Spinal cord (tissue), 10 donors: ENCODE measurements around the gene MYL12B. TPM values are rescaled to one million over a fixed set of nuclear protein-coding genes. Genes with fewer than 3 reads are reported as not detected.
"Not testable (repeated sequence)": the region's sequence is repeated elsewhere in the genome, so short reads cannot be mapped to it uniquely, and the experiment has no call there.

ENCODE experiments used
- DNase-seq, 6 donors: peaks; one replicate each; pipeline versions ENCODE4 v3.0.0 to v3.0.0-alpha.2; 2013 to 2015; ENCODE audit warnings: low spot score in 6 of 6, low read depth in 4 of 6
- H3K27ac ChIP-seq: one replicate; pipeline ENCODE4 v1.5.1; 2013; ENCODE audit warnings: low read depth, low read length, control low read depth
- H3K27me3 ChIP-seq: one replicate; pipeline ENCODE4 v1.6.1; 2013; ENCODE audit warnings: low read length; ENCODE audit not compliant: control insufficient read depth, insufficient read depth
- H3K36me3 ChIP-seq: one replicate; pipeline ENCODE4 v1.6.1; 2013; ENCODE audit warnings: low read length; ENCODE audit not compliant: control insufficient read depth, insufficient read depth
- H3K4me1 ChIP-seq: one replicate; pipeline ENCODE4 v1.6.1; 2013; ENCODE audit warnings: low read length; ENCODE audit not compliant: control insufficient read depth, insufficient read depth
- H3K4me3 ChIP-seq: one replicate; pipeline ENCODE4 v1.5.1; 2013; ENCODE audit warnings: low read depth, low read length, control low read depth
- H3K9me3 ChIP-seq: one replicate; pipeline ENCODE4 v1.6.1; 2013; ENCODE audit warnings: low read length; ENCODE audit not compliant: control insufficient read depth, insufficient read depth
- WGBS: methylation state at CpG from one replicate; pipeline ENCODE4 v1.1.5; 2013; ENCODE audit warnings: missing lambda C conversion rate; ENCODE audit not compliant: insufficient coverage; 5-methylcytosine and 5-hydroxymethylcytosine counted together
- polyA plus RNA-seq, 2 donors: library from polyadenylated mRNA; unstranded; fragments of 120-200 nt; gene quantifications; one replicate each; pipeline ENCODE4 v1.2.1, GENCODE V29; 2013; ENCODE audit not compliant: insufficient read length in 2 of 2
- total RNA-seq, 2 donors: library from RNA; depleted of rRNA in 1 of 2; stranded (reverse); fragments of 120-200 nt in 1 of 2; fragments of >200 nt in 1 of 2; gene quantifications; one replicate each; pipeline versions ENCODE4 v1.2.3 to v1.2.4, GENCODE V29; 2013 to 2014
- donor health status: healthy.

The MYL12B gene
- total and polyA plus RNA-seq, 4 donors: 196 to 482 (median 247) TPM

DNA sequence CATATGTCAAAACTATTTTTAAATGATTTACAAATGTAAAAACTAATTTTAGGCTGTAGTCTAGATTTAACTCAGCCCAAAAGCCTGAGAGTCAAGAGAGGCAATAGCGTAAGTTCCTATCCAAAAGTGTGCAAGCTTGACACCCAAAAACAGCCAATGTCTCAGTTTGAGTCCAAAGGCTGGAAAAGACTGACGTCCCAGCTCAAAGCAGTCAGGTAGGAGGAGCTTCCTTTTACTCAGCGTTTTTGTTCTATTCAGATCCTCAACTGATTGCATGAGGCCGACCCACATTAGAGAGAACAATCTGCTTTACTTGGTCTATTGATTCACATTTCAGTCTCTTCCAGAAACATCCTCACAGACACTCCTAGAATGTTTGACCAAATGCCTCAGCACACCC is 51.8 kb downstream of the MYL12B start:
- no peak overlapping the region for H3K4me3 ChIP-seq
- no peak for DNase-seq
- H3K9me3 ChIP-seq: no peaks in the 10 kb centered on the region
- no peaks in the 10 kb centered on the region for H3K36me3 ChIP-seq
- H3K27ac ChIP-seq: no peak overlapping the region
- no peaks in the 10 kb centered on the region for H3K27me3 ChIP-seq
- 45% methylated on average over 4 of the region's 4 CpGs for WGBS
- H3K4me1 ChIP-seq: no peaks in the 10 kb centered on the region

DNA sequence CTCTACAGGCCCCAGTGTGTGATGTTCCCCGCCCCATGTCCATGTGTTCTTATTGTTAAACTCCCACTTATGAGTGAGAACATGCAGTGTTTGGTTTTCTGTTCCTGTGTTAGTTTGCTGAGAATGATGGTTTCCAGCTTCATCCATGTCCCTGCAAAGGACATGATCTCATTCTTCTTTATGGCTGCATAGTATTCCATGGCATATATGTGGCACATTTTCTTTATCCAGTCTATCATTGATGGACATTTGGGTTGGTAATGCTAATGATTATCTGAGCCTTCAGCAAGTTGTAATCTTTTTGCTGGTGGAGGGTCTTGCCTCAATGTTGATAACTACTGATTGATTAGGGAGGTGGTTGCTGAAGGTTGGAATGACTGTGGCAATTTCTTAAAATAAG is 53.4 kb downstream of the MYL12B start:
- not testable (repeated sequence) for H3K27ac ChIP-seq, H3K36me3 ChIP-seq, H3K4me1 ChIP-seq, H3K4me3 ChIP-seq, H3K27me3 ChIP-seq, H3K9me3 ChIP-seq, DNase-seq
- no CpG with 5 or more reads among the region's 1 CpG for WGBS

DNA sequence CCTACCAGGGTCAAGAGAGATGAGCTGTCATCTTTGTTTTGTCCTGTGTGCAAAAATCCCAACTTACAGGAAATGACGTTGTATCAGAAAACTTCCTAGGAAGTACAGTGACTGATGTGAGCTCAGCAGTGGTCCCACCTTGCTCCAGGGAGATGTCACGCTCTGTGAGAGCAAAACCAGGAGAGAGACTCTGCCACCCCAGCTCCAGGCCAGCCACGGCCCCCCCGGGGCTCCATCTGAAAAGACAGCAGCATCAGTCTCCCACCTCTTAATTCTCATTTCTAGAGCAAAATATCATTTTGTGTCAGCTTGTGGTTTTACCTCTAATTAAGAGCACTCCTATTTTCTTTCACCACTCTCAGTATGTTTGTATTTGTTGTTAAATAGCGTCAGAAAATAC is 57.5 kb downstream of the MYL12B start:
- WGBS: 78% methylated on average over 4 of the region's 5 CpGs

DNA sequence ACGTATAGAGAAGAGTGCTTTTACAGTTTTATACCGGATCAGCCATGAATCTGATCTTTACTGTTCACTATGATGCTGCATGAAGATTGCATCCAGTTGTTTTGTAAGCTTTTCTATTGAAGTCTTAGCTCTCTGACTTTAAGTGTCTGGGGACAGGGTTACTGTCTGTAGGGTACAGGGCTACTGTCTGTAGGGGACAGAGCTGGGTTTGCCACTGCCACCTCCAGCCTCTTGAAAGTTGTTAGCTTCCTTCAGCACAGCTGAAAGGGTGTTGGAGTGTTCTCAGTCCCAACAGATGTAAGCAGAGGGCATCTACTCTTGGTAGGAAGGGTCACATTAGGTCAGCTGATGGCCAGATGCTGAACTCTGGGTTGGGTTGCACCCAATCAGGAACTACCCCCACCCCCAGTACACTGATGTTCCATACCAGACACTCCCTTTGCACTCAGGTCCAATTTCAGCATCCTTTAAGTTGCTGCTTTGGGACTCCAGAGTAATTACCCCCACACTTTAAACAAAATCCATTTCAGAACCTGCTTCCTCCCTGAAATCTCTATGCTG is 58.0 kb downstream of the MYL12B start:
- no peak for DNase-seq
- H3K4me3 ChIP-seq: no peak overlapping the region
- H3K4me1 ChIP-seq: no peaks in the 10 kb centered on the region
- no peak overlapping the region for H3K27ac ChIP-seq
- 91% methylated on average over 2 of the region's 2 CpGs for WGBS
- no peaks in the 10 kb centered on the region for H3K9me3 ChIP-seq
- no peaks in the 10 kb centered on the region for H3K36me3 ChIP-seq
- no peaks in the 10 kb centered on the region for H3K27me3 ChIP-seq

More for the DNA sequence above, 57.5 kb downstream of the MYL12B start:
- no peak for DNase-seq
- no peaks in the 10 kb centered on the region for H3K4me1 ChIP-seq
- H3K9me3 ChIP-seq: no peaks in the 10 kb centered on the region
- no peak overlapping the region for H3K27ac ChIP-seq
- no peak overlapping the region for H3K4me3 ChIP-seq
- no peaks in the 10 kb centered on the region for H3K36me3 ChIP-seq
- H3K27me3 ChIP-seq: no peaks in the 10 kb centered on the region

DNA sequence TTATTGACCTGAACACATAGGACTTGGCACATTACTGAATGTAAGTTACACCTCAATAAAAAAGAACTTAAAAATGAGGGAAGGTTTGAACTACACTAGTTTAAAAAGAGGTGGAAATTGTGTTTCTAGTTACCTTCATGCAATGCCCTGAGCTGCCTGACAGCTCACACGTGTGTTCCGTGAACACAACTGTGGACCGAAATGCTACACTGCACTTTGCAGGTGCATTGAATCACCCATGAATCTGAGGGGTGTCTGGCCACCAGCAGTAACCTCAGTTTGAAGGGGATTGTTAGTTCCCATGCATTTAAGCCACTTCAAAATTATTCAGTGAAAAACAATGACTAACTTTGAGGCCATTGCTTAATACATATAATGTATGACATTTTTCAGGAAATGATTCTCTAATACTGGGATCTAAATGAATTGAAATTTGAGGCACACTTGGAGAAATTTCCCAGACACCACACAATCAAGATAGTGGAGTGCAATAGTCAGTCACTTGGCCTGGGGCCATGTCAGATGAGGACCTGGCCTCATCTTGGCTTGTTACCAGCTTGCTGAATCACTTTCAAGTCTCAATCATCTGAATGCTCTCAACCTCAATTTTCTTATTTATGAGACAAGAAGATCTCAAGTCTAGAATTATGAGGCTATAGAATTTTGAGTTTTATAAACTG is 59.3 kb downstream of the MYL12B start:
- no peak overlapping the region for H3K27ac ChIP-seq
- H3K4me3 ChIP-seq: no peak overlapping the region
- no peak for DNase-seq
- no peaks in the 10 kb centered on the region for H3K36me3 ChIP-seq
- H3K9me3 ChIP-seq: no peaks in the 10 kb centered on the region
- no peaks in the 10 kb centered on the region for H3K27me3 ChIP-seq
- no peaks in the 10 kb centered on the region for H3K4me1 ChIP-seq
- WGBS: 97% methylated on average over 3 of the region's 3 CpGs

DNA sequence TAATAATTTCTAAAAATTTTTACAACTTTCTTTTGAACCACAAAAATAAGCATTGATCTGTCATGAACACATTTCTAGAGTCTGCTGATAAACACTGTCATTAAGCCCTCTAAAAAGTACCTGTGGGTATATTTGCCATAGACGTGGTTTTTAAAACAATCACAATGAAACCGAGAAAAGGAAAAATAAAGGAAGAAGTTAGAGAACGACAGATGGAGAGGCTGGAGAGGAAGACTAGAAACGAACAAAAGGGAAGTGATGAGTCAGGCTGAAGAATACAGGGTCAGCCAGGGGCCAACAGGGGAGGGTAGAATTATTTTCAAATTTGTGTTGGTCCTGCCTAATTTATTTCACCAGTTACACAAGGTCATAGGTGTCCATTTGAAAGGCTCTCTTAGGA is 62.0 kb downstream of the MYL12B start:
- Histone ChIP-seq H3K9me3 (no peaks in the 10 kb centered on the region), H3K4me1 (no peaks in the 10 kb centered on the region), H3K36me3 (no peaks in the 10 kb centered on the region), H3K27me3 (no peaks in the 10 kb centered on the region), H3K27ac (no peak overlapping the region), H3K4me3 (no peak overlapping the region)
- DNase-seq: no peak
- 36% methylated on average over 4 of the region's 4 CpGs for WGBS

Other genes with a start within 250 kb of the MYL12B start
- gene LPIN2, start 249.0 kb upstream of the MYL12B start, total RNA-seq: 10 to 100 TPM; 46.6 to 65.6 TPM
- gene LPIN2, start 249.0 kb upstream of the MYL12B start, polyA plus RNA-seq: 10 to 100 TPM; 43.7 to 52.5 TPM
- 1 to 10 TPM; 9.2 to 9.6 TPM for gene MYOM1, start 42.2 kb upstream of the MYL12B start, total RNA-seq
- 10 to 100 TPM in 1 of 2 donors, 1 to 10 TPM in 1; 9.7 to 15.4 TPM for gene MYOM1, start 42.2 kb upstream of the MYL12B start, polyA plus RNA-seq
- gene MYL12A, start 14.3 kb upstream of the MYL12B start, total RNA-seq: 100 to 1,000 TPM; 199 to 399 TPM
- 100 to 1,000 TPM in 1 of 2 donors, 10 to 100 TPM in 1; 93.7 to 117 TPM for gene MYL12A, start 14.3 kb upstream of the MYL12B start, polyA plus RNA-seq
- gene TGIF1, start 188.0 kb downstream of the MYL12B start, total RNA-seq: 10 to 100 TPM; 34.7 to 48.2 TPM
- 10 to 100 TPM; 29.3 to 29.7 TPM for gene TGIF1, start 188.0 kb downstream of the MYL12B start, polyA plus RNA-seq